Calu3 (cell line): Measurements from ENCODE around the gene ECHDC1. TPM values are rescaled to one million over a fixed set of nuclear protein-coding genes. Genes with fewer than 3 reads are reported as not detected.

Experiments used
- BruUV-seq: library from RNA; stranded (reverse); fragments of 400-500 nt; replicated peaks from 2 replicates; lab custom pipeline; 2021; lab: Mats Ljungman, UMichigan
- CTCF ChIA-PET: fragments of 300-600 bp; sonication (Branson Sonifier 250); formaldehyde crosslinking; loops from one replicate; lab custom pipeline; 2022; ENCODE audit warnings: antibody characterized with exemption; lab: Charles Lee
- DNase-seq: peaks from one replicate; pipeline ENCODE4 v3.0.0; 2022
- H3K27ac Mint-ChIP-seq: one replicate; pipeline ENCODE4 v1.8.0; 2022; ENCODE audit warnings: mixed read lengths; ENCODE audit not compliant: unreplicated experiment
- H3K27me3 Mint-ChIP-seq: one replicate; pipeline ENCODE4 v1.8.0; 2022; ENCODE audit warnings: mixed read lengths; ENCODE audit not compliant: unreplicated experiment
- H3K36me3 Mint-ChIP-seq: one replicate; pipeline ENCODE4 v1.8.0; 2022; ENCODE audit warnings: mild to moderate bottlenecking, moderate library complexity, mixed read lengths; ENCODE audit not compliant: insufficient read depth, unreplicated experiment
- H3K4me1 Mint-ChIP-seq: one replicate; pipeline ENCODE4 v1.8.0; 2022; ENCODE audit warnings: mild to moderate bottlenecking, low read depth, mixed read lengths; ENCODE audit not compliant: unreplicated experiment
- H3K4me3 Mint-ChIP-seq: one replicate; pipeline ENCODE4 v1.8.0; 2022; ENCODE audit warnings: mild to moderate bottlenecking, low read depth, moderate library complexity, mixed read lengths; ENCODE audit not compliant: unreplicated experiment
- H3K9me3 Mint-ChIP-seq: one replicate; pipeline ENCODE4 v1.8.0; 2022; ENCODE audit warnings: low read depth, mixed read lengths; ENCODE audit not compliant: unreplicated experiment
- intact Hi-C: fragments of 100-400 bp; cut with micrococcal nuclease; formaldehyde crosslinking; loops from one replicate; pipeline ENCODE4 v1.10.0; 2022; ENCODE audit not compliant: unreplicated experiment
- total RNA-seq: library from RNA; stranded (reverse); gene quantifications from 2 replicates; pipeline ENCODE4 v1.2.3, GENCODE V29; 2022
- TF ChIP-seq, protein P1 (sequence below): fragments of 200-600 bp; IDR thresholded peaks from one replicate; pipeline ENCODE4 v1.8.0; 2022; ENCODE audit warnings: antibody characterized with exemption; ENCODE audit not compliant: unreplicated experiment

ECHDC1 gene
- total RNA-seq, 1 experiment from 2014 or later, result 42.5 TPM

GRCh38 chr6:127299522-127300240, 43.7 kb downstream of the ECHDC1 start:
- H3K4me1 Mint-ChIP-seq, result no peaks in the 10 kb centered on the region
- TF ChIP-seq, protein P1, sequence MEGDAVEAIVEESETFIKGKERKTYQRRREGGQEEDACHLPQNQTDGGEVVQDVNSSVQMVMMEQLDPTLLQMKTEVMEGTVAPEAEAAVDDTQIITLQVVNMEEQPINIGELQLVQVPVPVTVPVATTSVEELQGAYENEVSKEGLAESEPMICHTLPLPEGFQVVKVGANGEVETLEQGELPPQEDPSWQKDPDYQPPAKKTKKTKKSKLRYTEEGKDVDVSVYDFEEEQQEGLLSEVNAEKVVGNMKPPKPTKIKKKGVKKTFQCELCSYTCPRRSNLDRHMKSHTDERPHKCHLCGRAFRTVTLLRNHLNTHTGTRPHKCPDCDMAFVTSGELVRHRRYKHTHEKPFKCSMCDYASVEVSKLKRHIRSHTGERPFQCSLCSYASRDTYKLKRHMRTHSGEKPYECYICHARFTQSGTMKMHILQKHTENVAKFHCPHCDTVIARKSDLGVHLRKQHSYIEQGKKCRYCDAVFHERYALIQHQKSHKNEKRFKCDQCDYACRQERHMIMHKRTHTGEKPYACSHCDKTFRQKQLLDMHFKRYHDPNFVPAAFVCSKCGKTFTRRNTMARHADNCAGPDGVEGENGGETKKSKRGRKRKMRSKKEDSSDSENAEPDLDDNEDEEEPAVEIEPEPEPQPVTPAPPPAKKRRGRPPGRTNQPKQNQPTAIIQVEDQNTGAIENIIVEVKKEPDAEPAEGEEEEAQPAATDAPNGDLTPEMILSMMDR, result no peak
- no TSS peak for BruUV-seq
- no peaks in the 10 kb centered on the region for H3K9me3 Mint-ChIP-seq
- no peak overlapping the region for H3K4me3 Mint-ChIP-seq
- DNase-seq, result no peak
- CTCF ChIA-PET, result no interaction called here
- no peaks in the 10 kb centered on the region for H3K27me3 Mint-ChIP-seq
- no peak overlapping the region for H3K27ac Mint-ChIP-seq
- intact Hi-C loops, result loop anchor here (5.0 kb wide), 1 partner anchor 238 kb away; no protein-coding TSS in a partner anchor
- H3K36me3 Mint-ChIP-seq, result peaks cover 2% of the 10 kb centered on the region

DNA sequence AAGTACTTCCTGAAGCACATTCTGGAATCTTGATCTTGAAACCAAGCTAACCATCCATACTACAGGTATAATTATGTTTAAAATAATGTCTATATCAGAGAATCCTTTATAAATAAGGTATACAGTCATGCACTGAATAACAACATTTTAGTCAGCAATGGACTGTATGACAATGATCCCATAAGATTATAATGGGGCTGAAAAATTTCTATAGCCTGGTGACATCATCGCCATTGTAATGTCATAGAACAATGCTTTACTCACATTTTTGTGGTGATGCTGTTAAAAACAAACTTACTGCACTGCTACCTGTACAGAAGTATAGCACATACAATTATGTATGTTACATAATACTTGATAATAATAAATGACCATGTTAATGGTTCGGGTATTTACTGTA, 44.9 kb downstream of the ECHDC1 start:
- no peaks in the 10 kb centered on the region for H3K4me1 Mint-ChIP-seq
- H3K27ac Mint-ChIP-seq, result no peak overlapping the region
- no TSS peak for BruUV-seq
- DNase-seq, result no peak
- no peak overlapping the region for H3K4me3 Mint-ChIP-seq
- peaks cover 10% of the 10 kb centered on the region for H3K36me3 Mint-ChIP-seq
- no peaks in the 10 kb centered on the region for H3K27me3 Mint-ChIP-seq
- TF ChIP-seq, protein P1, result no peak
- no peaks in the 10 kb centered on the region for H3K9me3 Mint-ChIP-seq
- intact Hi-C loops, result no loop called here
- CTCF ChIA-PET, result no interaction called here

DNA sequence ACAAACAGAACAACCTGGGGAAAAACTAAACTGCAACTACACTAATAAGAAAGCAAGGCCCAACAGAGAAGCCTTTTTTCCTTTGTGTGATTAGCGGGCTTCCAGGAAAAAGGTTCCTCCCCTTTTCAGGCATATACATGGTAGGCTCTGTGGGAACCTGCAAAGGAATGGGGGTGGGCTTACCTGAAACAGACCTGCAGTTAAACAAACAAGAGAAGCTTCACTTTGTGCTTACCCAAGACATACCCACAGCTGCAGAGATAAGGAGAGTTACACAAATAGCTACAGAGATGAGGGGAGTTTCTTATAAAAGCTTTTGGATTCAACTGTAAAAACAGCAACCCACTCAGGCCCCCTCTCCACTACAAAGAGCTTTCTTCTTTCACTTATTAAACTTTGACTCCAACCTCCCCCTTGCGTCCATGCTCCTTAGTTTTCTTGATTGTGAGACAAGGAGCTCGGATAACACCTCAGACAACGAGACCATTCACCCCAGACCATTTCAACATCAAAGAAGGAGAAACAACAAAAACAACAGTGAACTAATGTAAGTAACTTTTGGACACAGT, 45.8 kb downstream of the ECHDC1 start:
- no peak for DNase-seq
- no peak overlapping the region for H3K4me3 Mint-ChIP-seq
- H3K4me1 Mint-ChIP-seq, result no peaks in the 10 kb centered on the region
- H3K27me3 Mint-ChIP-seq, result no peaks in the 10 kb centered on the region
- H3K36me3 Mint-ChIP-seq, result peaks cover 10% of the 10 kb centered on the region
- BruUV-seq, result no TSS peak
- H3K27ac Mint-ChIP-seq, result no peak overlapping the region
- TF ChIP-seq, protein P1, result no peak
- intact Hi-C loops, result no loop called here
- CTCF ChIA-PET, result no interaction called here
- no peaks in the 10 kb centered on the region for H3K9me3 Mint-ChIP-seq

- H3K27ac Mint-ChIP-seq, result no peak overlapping the region
- DNase-seq, result no peak
- H3K4me1 Mint-ChIP-seq, result no peaks in the 10 kb centered on the region
- peaks cover 16% of the 10 kb centered on the region for H3K36me3 Mint-ChIP-seq
- CTCF ChIA-PET, result no interaction called here
- H3K27me3 Mint-ChIP-seq, result no peaks in the 10 kb centered on the region
- intact Hi-C loops, result no loop called here
- no peaks in the 10 kb centered on the region for H3K9me3 Mint-ChIP-seq
- TF ChIP-seq, protein P1, result no peak
- no peak overlapping the region for H3K4me3 Mint-ChIP-seq
- BruUV-seq, result no TSS peak
Observed at GRCh38 chr6:127291495-127291894, 51.9 kb downstream of the ECHDC1 start.
